Renal cortex interstitium (tissue), 15 donors: ENCODE measurements around the gene LMCD1. TPM values are rescaled to one million over a fixed set of nuclear protein-coding genes. Genes with fewer than 3 reads are reported as not detected.
A peak's percentile ranks its signal among the peaks of the same experiment; 100 is the strongest.

Experiments used
- DNase-seq, 11 donors: peaks; one replicate each; pipeline ENCODE4 v3.0.0-alpha.2; 2013; ENCODE audit warnings: low read depth in 9 of 11, low spot score in 4 of 11; ENCODE audit errors: extremely low read depth in 1 of 11
- long read RNA-seq, 16 experiments: transcript quantifications; one replicate each; lab custom pipeline, GENCODE V29; 2026
- polyA plus RNA-seq, 3 donors: library from polyadenylated mRNA; unstranded; fragments of 120-200 nt; gene quantifications; one replicate each; pipeline ENCODE4 v1.2.1, GENCODE V29; 2013; ENCODE audit not compliant: insufficient read length in 3 of 3

LMCD1 gene, protein sequence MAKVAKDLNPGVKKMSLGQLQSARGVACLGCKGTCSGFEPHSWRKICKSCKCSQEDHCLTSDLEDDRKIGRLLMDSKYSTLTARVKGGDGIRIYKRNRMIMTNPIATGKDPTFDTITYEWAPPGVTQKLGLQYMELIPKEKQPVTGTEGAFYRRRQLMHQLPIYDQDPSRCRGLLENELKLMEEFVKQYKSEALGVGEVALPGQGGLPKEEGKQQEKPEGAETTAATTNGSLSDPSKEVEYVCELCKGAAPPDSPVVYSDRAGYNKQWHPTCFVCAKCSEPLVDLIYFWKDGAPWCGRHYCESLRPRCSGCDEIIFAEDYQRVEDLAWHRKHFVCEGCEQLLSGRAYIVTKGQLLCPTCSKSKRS
- polyA plus RNA-seq: 10 to 100 TPM; 26.3 to 35.8 (median 27.0) TPM
- long read RNA-seq, donor 1, full-length matches to known transcripts: 6 of 6 reads
- long read RNA-seq, donor 1, partial matches to known transcripts: 0 of 6 reads
- long read RNA-seq, donor 1, other reads (novel, unspliced or antisense): 0 of 6 reads
- long read RNA-seq, donor 2, full-length matches to known transcripts: 9 of 9 reads
- long read RNA-seq, donor 2, partial matches to known transcripts: 0 of 9 reads
- long read RNA-seq, donor 2, other reads (novel, unspliced or antisense): 0 of 9 reads
- long read RNA-seq, donor 3, full-length matches to known transcripts: 16 of 16 reads
- long read RNA-seq, donor 3, partial matches to known transcripts: 0 of 16 reads
- long read RNA-seq, donor 3, other reads (novel, unspliced or antisense): 0 of 16 reads
- long read RNA-seq, donor 4, full-length matches to known transcripts: 10 of 15 reads
- long read RNA-seq, donor 4, partial matches to known transcripts: 5 of 15 reads
- long read RNA-seq, donor 4, other reads (novel, unspliced or antisense): 0 of 15 reads
- long read RNA-seq, donor 5: 0 reads
- long read RNA-seq, donor 6, full-length matches to known transcripts: 10 of 10 reads
- long read RNA-seq, donor 6, partial matches to known transcripts: 0 of 10 reads
- long read RNA-seq, donor 6, other reads (novel, unspliced or antisense): 0 of 10 reads
- long read RNA-seq, donor 7, full-length matches to known transcripts: 17 of 17 reads
- long read RNA-seq, donor 7, partial matches to known transcripts: 0 of 17 reads
- long read RNA-seq, donor 7, other reads (novel, unspliced or antisense): 0 of 17 reads
- long read RNA-seq, donor 8, full-length matches to known transcripts: 16 of 16 reads
- long read RNA-seq, donor 8, partial matches to known transcripts: 0 of 16 reads
- long read RNA-seq, donor 8, other reads (novel, unspliced or antisense): 0 of 16 reads
- long read RNA-seq, donor 9, full-length matches to known transcripts: 5 of 5 reads
- long read RNA-seq, donor 9, partial matches to known transcripts: 0 of 5 reads
- long read RNA-seq, donor 9, other reads (novel, unspliced or antisense): 0 of 5 reads
- long read RNA-seq, donor 10, full-length matches to known transcripts: 8 of 8 reads
- long read RNA-seq, donor 10, partial matches to known transcripts: 0 of 8 reads
- long read RNA-seq, donor 10, other reads (novel, unspliced or antisense): 0 of 8 reads
- long read RNA-seq, donor 11, full-length matches to known transcripts: 4 of 4 reads
- long read RNA-seq, donor 11, partial matches to known transcripts: 0 of 4 reads
- long read RNA-seq, donor 11, other reads (novel, unspliced or antisense): 0 of 4 reads
- long read RNA-seq, donor 12, full-length matches to known transcripts: 3 of 3 reads
- long read RNA-seq, donor 12, partial matches to known transcripts: 0 of 3 reads
- long read RNA-seq, donor 12, other reads (novel, unspliced or antisense): 0 of 3 reads
- long read RNA-seq, donor 13, full-length matches to known transcripts: 21 of 30 reads
- long read RNA-seq, donor 13, partial matches to known transcripts: 9 of 30 reads
- long read RNA-seq, donor 13, other reads (novel, unspliced or antisense): 0 of 30 reads
- long read RNA-seq, donor 14, full-length matches to known transcripts: 10 of 10 reads
- long read RNA-seq, donor 14, partial matches to known transcripts: 0 of 10 reads
- long read RNA-seq, donor 14, other reads (novel, unspliced or antisense): 0 of 10 reads
- long read RNA-seq, donor 15, full-length matches to known transcripts: 11 of 11 reads
- long read RNA-seq, donor 15, partial matches to known transcripts: 0 of 11 reads
- long read RNA-seq, donor 15, other reads (novel, unspliced or antisense): 0 of 11 reads
- long read RNA-seq, donor 16, full-length matches to known transcripts: 37 of 37 reads
- long read RNA-seq, donor 16, partial matches to known transcripts: 0 of 37 reads
- long read RNA-seq, donor 16, other reads (novel, unspliced or antisense): 0 of 37 reads

DNA sequence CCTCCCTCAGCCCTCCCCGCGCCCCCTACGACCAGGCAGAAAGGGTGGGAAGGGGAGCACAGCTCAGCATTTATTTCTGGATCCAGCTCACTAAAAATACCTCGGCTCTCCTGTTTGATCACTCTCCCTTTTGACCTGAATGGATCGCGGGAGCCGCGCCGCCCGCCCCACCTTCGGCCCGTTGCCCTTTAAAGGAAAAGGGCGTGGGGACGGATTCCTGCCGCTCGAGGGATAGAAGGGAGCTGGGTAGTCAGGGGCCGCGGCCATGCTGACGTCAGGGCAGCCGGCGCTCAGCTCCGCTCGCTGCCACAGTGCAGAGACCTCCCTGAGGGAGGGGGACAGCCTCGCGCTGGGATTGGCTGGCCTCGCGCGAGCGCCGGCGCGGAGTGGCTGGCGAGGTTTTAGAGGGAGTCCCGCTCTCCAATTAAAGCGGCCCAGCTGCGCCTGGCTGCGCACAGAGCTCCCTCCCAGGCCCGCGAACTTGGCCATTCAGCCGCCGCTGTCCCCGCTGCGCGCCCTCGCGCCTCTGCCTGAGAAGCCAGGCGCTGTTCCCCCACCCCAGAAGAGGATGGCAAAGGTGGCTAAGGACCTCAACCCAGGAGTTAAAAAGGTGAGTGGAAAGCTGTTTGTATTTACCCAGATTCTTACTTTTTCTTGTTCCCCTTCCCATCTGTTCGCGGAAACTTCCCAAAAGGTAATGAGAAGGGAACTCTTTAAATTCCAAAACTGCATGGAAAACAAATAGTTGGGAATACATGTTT lies at the start of gene LMCD1:
Gene LMCD1 (plus strand): TSS at position 453 of the 761 bp plus-strand sequence. CDS start 116 bp downstream, at position 569.
- DNase-seq: peak; percentile 83 to 94 (median 90)

DNA sequence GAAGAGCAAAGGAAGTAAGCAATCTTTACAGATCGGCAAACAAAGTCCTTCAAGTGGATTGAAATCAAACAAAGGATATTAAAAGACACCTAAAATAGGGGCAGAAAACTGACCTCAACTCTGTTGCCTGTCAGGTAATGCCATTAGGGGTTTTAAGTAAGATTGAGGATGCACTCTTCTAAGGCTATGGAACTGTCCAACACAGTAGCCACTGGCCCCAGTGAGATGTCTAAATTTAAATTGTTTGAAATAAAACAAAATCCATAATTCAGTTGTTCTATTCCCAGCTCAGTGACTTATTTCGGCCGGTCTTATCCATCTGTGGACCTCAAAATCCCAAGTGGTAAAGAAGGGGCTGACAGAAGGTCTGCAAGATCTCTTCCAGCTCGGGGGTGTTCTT lies 49.5 kb upstream of the LMCD1 start:
- no peak for DNase-seq

DNA sequence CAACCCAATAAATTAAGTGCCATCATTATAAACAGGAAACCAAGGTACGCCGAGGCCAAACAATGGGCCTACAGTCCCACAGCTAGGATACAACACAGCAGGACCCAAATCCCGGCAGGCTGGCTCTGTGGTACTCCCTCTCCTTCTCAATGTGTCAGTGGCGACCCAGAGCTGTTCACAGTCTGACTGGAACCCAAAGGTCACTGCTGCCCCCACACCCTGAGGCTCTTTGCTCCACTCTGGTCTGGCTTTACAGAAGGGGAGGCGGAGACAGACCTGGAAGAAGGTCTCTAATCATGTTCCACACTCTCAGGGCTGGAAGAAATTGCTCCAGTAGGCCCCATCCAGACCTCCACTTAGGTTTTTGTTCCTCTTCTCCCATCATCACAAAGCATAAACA lies 48.5 kb upstream of the LMCD1 start:
- DNase-seq: no peak

DNA sequence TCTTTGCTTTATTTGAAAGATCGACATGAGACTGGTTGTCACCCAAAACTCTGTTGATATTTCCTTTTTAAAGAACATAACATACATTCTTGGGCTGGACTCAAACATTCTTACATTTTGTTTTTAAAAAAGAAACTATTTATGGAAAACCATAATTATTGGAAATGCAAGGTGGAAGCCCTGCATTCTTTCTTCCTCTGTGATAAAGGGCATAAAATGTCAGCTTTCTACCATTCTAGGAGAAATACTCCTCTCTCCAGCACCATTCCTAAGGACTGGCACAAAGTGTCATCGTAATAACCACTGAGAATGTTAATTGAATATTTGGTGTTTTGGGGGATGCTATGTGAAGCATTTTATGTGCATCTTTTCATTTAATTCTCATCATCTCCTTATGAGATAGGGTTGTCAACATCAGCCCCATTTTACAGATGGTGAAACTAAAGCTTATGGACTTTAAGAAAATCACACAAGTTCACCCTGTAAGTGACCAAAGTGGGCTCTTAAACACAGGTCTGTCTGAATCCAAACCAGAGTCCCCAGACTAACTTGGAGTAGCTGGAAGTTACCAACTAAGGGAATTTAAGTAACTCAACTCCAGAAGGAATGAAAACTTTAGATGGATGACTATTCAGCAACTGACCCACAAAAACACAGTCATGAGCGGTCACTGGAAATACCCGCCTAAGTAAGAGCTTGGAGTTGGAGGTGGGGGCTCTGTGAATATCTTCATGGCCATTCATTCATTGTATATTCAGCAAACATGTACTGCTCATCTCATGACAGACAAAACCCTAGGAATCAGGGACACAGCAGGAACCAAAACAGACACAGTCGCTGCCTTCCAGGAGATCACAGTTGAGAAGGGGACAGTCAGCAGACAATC lies 45.9 kb upstream of the LMCD1 start:
- no peak for DNase-seq

DNA sequence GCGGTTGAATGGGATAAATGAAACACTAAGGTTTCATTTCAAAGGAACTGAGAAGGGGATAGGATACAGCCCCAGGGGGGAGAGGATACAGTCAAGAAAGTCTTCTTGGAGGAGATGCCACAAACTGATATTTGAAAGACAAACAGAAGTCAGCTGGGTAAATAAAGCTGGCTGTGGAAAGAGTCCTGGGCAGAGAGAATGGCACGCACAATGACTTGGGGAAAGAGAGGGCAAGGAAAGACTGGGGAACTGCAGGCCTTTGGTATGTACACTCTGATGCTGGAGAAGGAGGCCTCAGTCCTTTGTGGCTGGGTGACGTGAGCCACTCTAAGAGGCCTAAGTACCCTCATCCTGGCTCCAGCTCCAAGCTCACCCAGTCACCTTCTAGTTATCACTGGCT lies 45.2 kb upstream of the LMCD1 start:
- DNase-seq: no peak

DNA sequence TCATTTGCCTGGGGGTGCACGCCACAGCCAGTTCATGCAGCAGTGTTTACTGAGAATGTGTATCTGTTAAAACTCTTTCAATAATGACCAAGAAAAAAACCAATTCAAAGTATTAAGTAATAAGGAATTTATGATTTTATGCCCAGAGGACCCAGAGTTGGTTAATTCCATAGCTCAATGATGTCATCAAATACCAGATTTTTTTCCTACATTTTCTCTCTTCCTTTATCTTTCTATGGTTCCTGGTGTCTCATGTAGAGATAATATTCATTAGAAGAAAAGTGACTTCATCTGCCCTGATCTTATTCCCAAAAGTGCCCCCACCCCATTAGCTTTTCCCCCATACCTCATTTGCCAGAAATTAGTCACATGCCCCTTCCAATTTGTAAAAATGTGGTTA lies 44.6 kb upstream of the LMCD1 start:
- DNase-seq: no peak

DNA sequence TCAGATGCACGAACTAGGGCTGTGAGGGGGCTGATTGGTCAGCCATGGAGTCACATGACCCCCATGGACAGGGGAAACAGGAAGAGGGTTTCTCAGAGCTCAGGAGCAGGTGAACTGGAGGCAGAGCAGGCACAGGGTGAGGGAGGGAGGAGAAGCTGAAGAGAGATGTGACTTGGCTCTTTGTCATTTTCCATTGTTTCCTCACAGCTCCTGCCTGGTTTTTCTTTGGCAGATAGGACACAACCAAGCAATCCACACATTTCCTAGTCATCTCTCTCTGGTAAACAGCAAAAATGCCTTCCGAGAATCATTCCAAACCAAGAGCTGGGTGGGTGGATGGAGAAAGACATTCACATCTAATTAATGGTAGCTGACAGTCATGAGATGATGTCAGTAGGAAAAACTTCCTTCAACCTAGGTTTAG lies 43.4 kb upstream of the LMCD1 start:
- DNase-seq: no peak

DNA sequence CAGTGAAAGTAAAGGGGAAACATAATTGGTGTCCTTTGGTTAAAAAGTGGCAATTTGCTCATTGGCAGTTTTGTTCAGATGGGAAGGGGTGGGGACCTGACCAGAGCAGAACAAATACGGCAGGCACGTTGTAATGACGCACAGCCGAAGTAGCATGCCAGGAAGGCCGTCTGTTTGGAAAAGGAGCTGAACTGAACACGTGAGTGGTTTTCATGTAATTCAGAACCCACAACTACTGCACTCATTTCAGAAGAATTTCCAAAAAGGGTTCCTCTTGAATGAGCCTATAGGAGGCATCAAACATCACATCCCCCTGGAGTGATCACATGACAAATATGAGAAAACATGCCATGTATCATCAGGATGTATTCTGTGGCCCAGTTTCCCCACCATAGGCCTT lies 42.9 kb upstream of the LMCD1 start:
- DNase-seq: no peak

DNA sequence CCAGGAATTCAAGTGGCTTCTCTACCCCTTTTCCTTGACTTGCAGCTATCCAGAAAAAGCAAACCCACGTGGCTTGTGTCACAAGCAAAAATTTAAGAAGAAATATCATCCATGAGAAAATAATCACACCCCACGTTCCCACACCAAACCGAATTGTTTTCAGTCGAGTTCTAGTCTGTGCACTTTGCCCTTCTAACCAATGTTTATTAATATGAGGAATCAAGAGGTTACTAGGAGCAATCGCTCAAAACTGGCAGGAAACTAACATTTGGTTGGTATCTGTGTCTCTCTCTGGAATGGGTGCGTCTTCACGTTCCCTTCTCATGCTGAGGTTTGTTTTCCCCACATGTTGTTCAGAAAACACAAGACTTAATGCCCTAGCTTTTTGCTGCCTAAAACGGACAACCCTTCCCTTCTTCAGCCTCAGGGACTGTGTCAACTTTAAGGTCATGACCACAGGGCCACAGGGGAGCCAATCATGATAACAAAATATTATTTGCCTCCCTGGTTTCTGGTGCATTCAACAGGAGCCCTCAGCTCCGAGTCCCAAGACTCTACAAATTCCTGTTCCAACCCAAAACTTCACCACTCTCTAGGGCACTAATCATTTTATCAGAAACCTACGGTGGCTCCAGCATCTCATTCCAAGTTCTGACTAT lies 41.4 kb upstream of the LMCD1 start:
- DNase-seq: no peak

DNA sequence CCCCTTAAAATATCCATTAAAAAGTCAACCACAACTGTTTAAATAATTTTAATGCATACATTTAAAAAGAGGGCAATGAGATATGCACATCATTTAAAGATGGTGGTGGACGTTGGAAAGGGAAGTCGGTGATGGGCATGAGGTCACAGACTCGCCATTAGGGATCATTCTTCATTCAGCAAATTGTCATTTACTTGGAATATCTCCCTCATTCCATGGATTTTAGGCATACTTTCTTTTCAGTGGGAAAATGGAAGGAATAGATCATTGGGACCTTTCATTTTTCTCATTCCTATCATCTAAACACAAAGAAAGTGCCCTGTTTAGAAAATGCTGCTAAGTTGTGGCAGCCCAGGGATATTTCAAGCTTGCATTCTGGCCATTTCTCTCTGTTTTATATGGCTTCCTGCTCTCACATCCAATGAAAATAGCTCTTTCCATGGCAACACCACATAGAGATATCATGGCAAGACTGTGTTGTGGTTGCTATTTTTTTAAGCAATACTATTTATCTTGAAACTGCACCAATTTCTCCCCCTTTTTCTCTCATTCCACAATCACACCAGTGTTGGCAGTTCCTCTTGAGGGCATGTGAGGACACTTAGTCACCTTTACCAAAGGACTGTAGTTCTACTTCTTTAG lies 40.7 kb upstream of the LMCD1 start:
- no peak for DNase-seq

DNA sequence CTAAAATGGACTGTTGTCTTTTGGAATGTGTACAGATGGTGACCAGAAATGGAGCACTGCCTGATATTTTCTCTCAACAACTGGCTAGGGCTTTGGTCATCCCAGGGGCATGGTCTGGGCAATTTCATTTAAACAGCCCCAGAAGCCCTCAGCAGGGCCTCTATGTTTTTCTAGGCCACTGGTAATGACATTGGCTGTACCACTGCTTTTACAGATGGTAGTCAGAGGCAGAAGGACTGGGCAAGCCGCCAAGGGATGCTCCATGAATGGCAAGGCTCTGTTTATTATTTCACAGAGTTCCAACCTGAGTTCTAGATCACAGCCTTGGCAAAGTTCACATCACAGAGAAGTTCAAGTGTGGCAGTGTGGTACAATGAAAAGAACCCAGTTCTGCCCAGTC lies 37.0 kb upstream of the LMCD1 start:
- DNase-seq: no peak

DNA sequence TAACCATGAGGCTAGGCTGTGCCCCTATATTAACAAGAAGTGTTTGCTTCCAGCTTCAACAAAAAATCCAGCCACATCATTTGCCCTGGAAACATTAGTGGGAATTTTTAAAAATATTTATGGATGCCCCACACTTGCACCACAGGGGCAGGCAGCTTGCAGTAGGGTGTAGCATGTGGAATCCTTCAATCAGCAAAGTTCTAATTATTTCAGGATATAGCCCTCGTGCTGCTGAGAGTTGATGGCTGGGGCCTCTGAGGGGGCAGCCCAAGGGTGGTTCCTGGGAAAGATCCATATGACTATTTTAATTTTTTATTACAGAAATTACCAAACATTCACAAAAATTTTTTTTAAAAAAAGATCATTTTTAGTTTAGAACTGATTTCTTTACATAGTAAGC lies 35.1 kb upstream of the LMCD1 start:
- DNase-seq: no peak

DNA sequence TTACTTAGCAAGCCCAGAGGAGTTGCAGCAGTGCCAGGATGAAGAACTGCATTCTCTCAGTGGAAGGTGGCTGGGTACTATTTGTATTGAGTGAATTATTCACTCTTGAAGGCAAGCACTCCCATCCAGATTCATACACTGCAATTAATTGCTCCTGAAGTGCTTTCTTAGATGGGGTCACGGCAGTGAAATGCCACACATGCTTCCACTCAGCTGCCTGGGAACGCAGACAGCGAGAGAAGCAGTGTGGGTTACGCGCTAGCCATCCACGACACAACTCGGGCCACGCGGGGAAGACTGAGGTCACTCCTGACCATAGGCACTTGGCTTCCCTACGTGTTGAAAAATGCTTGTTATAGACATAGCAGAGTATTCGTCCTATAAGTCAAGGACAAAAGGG lies 30.8 kb upstream of the LMCD1 start:
- peak in 1 of 11 donors; percentile 32 for DNase-seq

DNA sequence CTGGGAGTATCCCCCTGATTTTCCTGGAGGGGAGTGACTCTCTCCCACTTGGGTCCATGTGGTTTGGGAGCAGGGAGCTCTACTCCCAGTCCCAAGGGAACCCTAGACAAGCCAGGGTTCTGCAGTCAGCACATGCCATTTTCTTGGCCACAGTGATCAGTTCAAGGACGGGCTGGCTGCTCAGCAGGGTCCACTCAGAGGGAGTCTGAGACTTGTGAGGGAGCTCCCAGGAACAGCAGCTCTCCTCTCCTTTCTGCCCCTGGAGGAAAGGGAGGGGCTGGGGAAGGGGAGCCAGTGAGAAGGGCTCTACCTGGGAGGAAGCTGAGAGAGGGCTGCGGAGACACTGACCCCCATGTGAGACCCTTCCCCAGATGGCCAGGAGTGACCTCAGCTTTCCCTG lies 29.1 kb upstream of the LMCD1 start:
- no peak for DNase-seq

DNA sequence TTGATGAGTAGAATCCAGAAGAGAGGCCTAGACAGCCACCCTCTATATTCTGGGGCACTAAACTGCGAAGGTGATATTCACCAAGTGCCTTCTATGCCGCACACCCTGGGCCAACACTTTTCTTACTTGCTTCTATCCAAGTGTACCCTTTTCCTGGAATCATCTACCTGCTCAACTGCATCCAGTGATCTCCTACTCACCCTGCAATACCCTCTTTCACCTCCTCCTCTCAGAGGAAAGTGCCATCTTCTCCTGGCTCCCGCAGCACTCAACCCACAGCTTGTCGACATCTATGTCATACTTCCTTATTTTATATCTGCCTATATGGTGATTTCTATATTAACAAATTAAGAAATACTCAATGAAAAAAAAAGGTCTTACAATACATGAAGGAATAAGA lies 28.6 kb upstream of the LMCD1 start:
- DNase-seq: no peak
